A673 (cell line): ENCODE measurements around the gene SLC24A4.

ENCODE experiments used
- EZH2 ChIP-seq: fragments of 200-600 bp; sonication (generic); IDR thresholded peaks from 2 replicates; pipeline ENCODE4 v1.6.1; 2017; ENCODE audit warnings: borderline replicate concordance, low read depth, mild to moderate bottlenecking, mixed read lengths, antibody characterized with exemption, low read length; ENCODE audit not compliant: poor library complexity, severe bottlenecking
- TF ChIP-seq, protein P1 (sequence below): fragments of 300-800, 200-600 bp; sonication (generic); conservative IDR thresholded peaks from 2 replicates; pipeline ENCODE4 v1.5.1; 2017; ENCODE audit warnings: low read depth, mild to moderate bottlenecking, antibody characterized with exemption, low read length, moderate library complexity, mixed read lengths

DNA sequence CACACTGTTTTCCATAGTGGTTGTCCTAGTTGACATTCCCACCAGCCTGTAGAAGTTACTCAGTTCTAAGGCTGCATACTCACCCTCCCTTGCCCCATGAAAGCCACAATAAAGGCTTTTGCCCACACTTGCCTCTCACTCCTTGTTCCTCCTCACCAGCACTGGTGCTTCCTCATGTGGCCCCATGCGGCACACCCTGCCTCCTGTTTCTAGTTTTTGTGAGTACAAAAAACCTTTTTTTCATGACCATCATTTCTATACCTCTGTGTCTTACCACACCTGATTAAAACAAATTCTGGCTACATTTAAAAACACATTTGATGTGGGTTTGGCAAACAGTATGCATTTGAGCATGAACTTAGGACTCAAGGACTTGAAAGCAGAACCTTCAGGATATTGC, 149.9 kb downstream of the SLC24A4 start:
- no peak for TF ChIP-seq EZH2
- TF ChIP-seq, protein P1, sequence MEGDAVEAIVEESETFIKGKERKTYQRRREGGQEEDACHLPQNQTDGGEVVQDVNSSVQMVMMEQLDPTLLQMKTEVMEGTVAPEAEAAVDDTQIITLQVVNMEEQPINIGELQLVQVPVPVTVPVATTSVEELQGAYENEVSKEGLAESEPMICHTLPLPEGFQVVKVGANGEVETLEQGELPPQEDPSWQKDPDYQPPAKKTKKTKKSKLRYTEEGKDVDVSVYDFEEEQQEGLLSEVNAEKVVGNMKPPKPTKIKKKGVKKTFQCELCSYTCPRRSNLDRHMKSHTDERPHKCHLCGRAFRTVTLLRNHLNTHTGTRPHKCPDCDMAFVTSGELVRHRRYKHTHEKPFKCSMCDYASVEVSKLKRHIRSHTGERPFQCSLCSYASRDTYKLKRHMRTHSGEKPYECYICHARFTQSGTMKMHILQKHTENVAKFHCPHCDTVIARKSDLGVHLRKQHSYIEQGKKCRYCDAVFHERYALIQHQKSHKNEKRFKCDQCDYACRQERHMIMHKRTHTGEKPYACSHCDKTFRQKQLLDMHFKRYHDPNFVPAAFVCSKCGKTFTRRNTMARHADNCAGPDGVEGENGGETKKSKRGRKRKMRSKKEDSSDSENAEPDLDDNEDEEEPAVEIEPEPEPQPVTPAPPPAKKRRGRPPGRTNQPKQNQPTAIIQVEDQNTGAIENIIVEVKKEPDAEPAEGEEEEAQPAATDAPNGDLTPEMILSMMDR: no peak
